NCI-H2227 (cell line): ENCODE data around the gene OR5AS1.
"Not testable (repeated sequence)": the region's sequence is repeated elsewhere in the genome, so short reads cannot be mapped to it uniquely, and the experiment has no call there.

Experiments
- DNase-seq: peaks from one replicate; lab custom pipeline; 2025; ENCODE audit not compliant: unreplicated experiment; lab: John Stamatoyannopoulos, UW

The OR5AS1 gene

DNA sequence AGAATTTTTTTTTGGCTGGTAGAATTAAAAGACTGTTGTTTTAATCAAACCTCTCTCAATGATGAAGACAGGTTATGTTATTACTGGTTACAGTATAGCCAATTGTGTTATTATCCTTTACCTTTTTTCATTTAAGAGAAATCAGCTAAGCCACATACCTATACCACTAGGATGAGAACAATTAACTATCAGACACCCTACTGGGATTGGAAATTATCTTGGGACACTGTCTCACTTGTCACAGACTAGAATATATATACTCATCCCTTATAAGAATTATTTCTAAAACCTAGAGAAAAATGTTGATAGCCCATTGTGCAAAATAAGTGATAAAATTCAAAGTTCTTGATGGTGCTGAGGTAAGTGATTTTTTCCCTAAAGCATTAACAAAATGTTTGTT, at the start of gene OR5AS1:
Gene OR5AS1, plus strand, starts transcription at position 301 of the 400 bp plus-strand sequence. CDS start 2,765 bp downstream, outside the sequence.
- no peak for DNase-seq

DNA sequence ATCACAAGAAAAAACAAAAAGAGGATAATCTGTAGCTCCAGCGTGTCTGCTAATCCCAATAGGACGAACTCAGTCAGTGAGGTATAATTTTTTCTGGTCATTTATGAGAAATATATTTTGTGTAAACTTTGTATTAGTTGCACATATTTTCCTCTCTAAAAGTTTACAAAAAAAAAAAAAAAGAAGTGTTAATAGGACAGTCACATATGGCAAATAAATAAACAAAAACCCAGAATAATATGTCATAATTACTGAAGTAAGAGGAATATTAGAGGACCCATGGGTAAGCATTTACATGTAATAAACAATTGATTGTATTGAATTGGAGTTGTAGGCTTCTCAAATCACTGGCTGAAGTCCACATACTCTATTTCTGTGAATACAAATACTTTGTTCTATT, 32.9 kb upstream of the OR5AS1 start, which contains the start of gene OR5F1:
Gene OR5F1, minus strand, starts transcription at position 101 of the 400 bp plus-strand sequence. Its CDS starts 0 bp downstream, at position 101.
- no peak for DNase-seq

DNA sequence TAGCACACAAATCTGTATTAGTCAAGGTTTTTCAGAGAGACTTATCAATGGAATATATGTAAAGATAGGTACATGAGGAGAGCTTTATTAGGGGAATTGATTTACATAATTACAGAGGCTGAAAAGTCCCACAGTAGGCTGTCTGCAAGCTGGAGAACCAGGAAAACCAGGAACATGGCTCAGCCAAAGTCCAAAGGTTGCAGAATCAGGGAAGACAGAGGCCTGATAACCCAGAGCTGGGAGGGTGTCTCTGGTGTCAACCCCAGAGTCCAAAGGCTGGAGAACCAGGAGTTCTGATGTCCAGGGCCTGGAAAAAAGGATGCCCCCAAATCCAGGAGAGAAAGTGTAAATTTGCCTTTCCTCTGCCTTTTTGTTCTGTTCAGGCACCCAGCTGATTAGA, 16.7 kb upstream of the OR5AS1 start:
- DNase-seq = no peak

DNA sequence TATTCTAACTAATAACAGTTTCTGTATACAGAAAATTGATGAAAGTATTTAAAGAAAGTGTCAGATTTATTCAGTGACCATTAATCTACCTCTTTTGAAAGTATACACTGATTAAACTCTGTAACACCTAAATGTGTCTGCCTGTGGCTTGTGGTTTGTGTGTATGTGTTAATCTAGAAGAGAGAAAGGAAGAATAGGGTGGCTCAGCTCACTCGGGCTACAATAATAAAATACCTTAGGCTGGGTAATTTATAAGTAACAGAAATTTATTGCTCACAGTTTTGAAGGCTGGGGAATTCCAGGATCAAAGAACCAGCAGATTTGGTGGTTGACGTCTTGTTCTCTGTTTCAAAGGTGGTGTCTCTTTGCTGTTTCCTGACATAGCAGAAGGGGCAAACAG, 13.6 kb upstream of the OR5AS1 start:
- no peak for DNase-seq

DNA sequence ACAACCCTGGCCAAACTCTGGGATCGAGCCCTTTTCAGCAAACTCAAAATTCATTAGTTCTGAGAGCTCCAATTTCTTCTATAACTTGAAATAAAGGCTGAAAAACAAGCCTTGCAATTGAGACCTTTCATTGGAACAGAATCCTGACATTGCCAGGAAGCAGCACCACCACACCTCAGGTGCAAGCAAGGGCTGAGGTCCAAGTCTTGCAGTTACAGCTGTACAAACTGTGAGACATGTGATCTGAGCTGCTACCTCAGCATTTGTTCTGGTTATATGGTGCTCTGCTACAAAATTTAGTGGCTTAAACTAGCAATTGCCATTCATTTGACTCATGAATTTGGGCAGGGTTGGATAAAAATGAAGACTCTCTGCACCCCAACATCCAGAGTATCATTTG, 18.1 kb downstream of the OR5AS1 start:
- DNase-seq = no peak

DNA sequence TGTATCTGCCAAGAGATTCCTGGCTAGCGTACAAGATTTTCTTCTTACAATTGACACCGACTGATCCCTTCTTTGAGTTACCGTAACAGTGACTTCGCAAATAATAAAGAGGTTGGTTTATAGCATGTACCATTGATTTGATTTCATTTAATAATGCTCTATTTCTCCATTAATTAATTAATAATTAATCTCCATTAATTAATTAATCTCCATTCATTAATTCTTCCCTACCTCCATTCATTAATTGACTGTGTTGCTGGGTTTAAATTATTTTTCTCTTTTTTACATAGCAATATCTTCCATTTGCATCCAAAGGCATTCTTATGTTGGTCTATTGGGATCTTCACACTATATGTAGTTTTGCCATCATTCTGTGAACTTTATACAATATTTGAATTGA, 21.0 kb downstream of the OR5AS1 start:
- DNase-seq = no peak

DNA sequence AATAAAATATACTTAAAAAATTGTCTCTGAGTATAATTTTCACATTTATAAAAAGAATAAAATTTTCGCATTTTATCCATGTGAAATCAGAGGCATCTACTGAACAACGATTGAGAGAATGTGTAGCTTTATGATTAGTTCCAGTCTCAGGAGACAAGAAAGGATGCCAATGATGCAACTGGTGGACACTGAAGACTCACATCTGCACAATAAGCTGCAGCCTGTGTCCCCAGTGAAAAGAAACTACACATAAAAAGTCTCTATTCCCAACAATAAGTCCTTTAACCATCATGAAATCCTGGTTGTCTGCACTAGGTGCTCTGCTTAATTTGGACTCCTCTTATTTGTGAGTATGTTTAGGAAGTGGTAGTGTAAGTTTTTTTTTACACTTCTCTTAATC, 22.0 kb downstream of the OR5AS1 start:
- no peak for DNase-seq

DNA sequence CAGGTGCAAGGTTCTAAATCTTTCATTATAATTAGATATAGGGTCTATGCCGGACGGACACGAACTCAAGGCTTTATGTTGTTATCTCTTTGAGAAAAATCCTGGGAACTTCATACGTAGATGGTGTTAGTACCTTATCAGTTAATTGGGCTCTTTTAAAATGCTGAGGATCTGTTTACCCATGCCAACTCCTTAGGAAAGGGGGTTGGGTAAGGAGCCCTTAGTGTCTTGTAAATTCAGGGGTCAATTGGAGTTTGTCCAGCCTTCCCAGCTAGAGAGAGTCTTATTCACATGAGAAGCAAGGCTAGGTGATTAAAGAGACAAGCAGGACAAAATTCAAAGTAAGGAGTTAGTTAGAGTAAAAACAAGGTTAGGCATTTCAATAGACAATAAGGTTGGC, 28.9 kb downstream of the OR5AS1 start:
- not testable (repeated sequence) for DNase-seq

DNA sequence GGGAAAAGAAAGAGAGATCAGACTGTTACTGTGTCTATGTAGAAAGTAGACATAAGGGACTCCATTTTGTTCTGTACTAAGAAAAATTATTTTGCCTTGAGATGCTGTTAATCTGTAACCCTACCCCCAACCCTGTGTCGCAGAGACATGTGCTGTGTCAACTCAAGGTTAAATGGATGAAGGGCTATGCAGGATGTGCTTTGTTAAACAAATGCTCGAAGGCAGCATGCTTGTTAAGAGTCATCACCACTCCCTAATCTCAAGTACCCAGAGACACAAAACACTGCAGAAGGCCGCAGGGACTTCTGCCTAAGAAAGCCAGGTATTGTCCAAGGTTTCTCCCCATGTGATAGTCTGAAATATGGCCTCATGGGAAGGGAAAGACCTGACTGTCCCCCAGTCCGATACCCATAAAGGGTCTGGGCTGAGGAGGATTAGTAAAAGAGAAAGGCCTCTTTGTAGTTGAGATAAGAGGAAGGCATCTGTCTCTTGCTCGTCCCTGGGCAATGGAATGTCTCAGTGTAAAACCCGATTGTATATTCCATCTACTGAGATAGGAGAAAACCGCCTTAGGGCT, 30.3 kb downstream of the OR5AS1 start:
- DNase-seq = not testable (repeated sequence)

DNA sequence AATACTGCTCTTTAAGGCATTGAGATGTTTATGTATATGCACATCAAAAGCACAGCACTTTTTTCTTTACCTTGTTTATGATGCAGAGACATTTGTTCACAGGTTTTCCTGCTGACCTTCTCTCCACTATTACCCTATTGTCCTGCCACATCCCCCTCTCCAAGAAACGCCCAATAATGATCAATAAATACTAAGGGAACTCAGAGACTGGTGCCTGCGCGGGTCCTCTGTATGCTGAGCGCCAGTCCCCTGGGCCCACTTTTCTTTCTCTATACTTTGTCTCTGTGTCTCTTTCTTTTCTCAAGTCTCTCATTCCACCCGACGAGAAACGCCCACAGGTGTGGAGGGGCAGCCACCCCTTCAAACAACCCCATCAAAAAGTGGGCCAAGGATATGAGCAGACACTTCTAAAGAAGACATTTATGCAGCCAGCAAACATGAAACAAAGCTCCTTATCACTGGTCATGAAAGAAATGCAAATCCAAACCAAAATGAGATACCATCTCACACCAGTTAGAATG, 30.9 kb downstream of the OR5AS1 start:
- not testable (repeated sequence) for DNase-seq

DNA sequence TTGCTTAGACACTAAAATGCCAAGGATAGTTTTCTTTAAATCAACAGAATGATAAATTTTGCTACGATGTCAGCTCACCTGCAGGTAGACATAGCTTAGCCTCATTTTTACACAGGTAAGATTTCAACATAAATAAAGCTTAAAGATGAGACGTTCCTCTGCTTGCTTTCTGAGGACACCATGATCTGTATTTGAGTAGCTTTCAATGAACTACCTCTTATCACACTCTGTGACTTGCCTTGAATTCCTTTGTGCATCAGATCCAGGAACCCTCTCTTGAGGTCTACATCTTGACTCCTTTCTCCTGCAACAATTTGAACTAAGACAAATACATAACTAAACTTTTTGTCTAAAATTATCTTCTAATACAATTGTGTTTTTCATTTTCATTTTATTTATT, 39.5 kb downstream of the OR5AS1 start:
- DNase-seq = no peak
